Esophagus muscularis mucosa (tissue), 4 donors: ENCODE results near the gene ACTR6.
"Not testable (repeated sequence)": the region's sequence is repeated elsewhere in the genome, so short reads cannot be mapped to it uniquely, and the experiment has no call there.

ENCODE experiments used
- EP300 ChIP-seq: sonication (generic); formaldehyde crosslinking; IDR thresholded peaks from one replicate; pipeline ENCODE4 v1.6.1; 2017; ENCODE audit warnings: antibody characterized with exemption
- POLR2AphosphoS5 ChIP-seq, 2 donors: sonication (generic); formaldehyde crosslinking; IDR thresholded peaks; one replicate each; pipeline ENCODE4 v1.6.1; 2017; ENCODE audit warnings: antibody characterized with exemption in 2 of 2
- TF ChIP-seq, protein P1 (sequence below), 3 experiments: fragments of 200-600 bp in 2 of 3; fragments of 450-650 bp in 1 of 3; sonication (generic) in 2 of 3; IDR thresholded peaks; one replicate each; pipeline ENCODE4 v1.5.1; 2017 to 2019; ENCODE audit warnings: antibody characterized with exemption in 3 of 3, mild to moderate bottlenecking in 2 of 3, moderate library complexity in 1 of 3

DNA sequence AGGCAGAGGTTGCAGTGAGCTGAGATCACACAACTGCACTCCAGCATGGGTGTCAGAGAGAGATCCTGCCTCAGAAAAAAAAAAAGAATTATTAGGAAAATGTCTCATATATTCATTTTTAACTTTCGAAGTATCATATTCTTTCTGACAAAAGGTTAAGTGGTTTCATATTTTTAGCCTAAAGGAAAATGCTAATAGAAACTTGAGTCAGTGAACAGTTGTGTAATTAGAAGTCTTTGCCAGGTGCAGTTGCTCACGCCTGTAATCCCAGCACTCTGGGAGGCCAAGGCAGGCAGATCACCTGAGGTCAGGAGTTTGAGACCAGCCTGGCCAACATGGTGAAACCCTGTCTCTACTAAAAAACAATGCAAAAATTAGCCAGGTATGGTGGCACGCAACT, 31.3 kb downstream of the ACTR6 start:
- not testable (repeated sequence) for TF ChIP-seq EP300; POLR2AphosphoS5 (IDR thresholded peaks at IDR 0.05)
- TF ChIP-seq, protein P1, sequence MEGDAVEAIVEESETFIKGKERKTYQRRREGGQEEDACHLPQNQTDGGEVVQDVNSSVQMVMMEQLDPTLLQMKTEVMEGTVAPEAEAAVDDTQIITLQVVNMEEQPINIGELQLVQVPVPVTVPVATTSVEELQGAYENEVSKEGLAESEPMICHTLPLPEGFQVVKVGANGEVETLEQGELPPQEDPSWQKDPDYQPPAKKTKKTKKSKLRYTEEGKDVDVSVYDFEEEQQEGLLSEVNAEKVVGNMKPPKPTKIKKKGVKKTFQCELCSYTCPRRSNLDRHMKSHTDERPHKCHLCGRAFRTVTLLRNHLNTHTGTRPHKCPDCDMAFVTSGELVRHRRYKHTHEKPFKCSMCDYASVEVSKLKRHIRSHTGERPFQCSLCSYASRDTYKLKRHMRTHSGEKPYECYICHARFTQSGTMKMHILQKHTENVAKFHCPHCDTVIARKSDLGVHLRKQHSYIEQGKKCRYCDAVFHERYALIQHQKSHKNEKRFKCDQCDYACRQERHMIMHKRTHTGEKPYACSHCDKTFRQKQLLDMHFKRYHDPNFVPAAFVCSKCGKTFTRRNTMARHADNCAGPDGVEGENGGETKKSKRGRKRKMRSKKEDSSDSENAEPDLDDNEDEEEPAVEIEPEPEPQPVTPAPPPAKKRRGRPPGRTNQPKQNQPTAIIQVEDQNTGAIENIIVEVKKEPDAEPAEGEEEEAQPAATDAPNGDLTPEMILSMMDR (IDR thresholded peaks at IDR 0.05): not testable (repeated sequence)
